GM18873 (cell line): ENCODE results near the gene PRKN.

Source experiments
- ATAC-seq: cut with Tn5 transposase; IDR thresholded peaks from one replicate; pipeline ENCODE4 v1.9.1; 2021; ENCODE audit warnings: mild to moderate bottlenecking, moderate library complexity, moderate number of reproducible peaks; ENCODE audit not compliant: unreplicated experiment, low FRiP score

Gene PRKN

GRCh38 chr6:161459008-161459615 is 1268.5 kb downstream of the PRKN start:
- no peak for ATAC-seq

- ATAC-seq = no peak
These were observed 1269.2 kb downstream of the PRKN start for GRCh38 chr6:161458201-161458951.

- ATAC-seq = no peak
These were observed 1271.7 kb downstream of the PRKN start for GRCh38 chr6:161455848-161456247.

GRCh38 chr6:161453558-161453957 is 1274.0 kb downstream of the PRKN start:
- ATAC-seq = no peak

GRCh38 chr6:161452241-161452640 is 1275.3 kb downstream of the PRKN start:
- no peak for ATAC-seq

GRCh38 chr6:161449521-161449920 is 1278.0 kb downstream of the PRKN start:
- ATAC-seq = no peak

GRCh38 chr6:161446949-161447348 is 1280.6 kb downstream of the PRKN start:
- no peak for ATAC-seq

GRCh38 chr6:161446296-161446925 is 1281.2 kb downstream of the PRKN start:
- ATAC-seq = no peak

- ATAC-seq = no peak
These were observed 1282.4 kb downstream of the PRKN start for GRCh38 chr6:161445021-161445799.

- no peak for ATAC-seq
These were observed 1283.1 kb downstream of the PRKN start for GRCh38 chr6:161444464-161444863.

GRCh38 chr6:161443848-161444247 is 1283.7 kb downstream of the PRKN start:
- no peak for ATAC-seq

GRCh38 chr6:161442420-161442819 is 1285.1 kb downstream of the PRKN start:
- no peak for ATAC-seq

- ATAC-seq = no peak
These were observed 1287.3 kb downstream of the PRKN start for GRCh38 chr6:161440299-161440698.

GRCh38 chr6:161439093-161439492 is 1288.5 kb downstream of the PRKN start:
- ATAC-seq = no peak

GRCh38 chr6:161438430-161439030 is 1289.0 kb downstream of the PRKN start:
- no peak for ATAC-seq

GRCh38 chr6:161437851-161438250 is 1289.7 kb downstream of the PRKN start:
- ATAC-seq = no peak

- ATAC-seq = no peak
These were observed 1291.3 kb downstream of the PRKN start for GRCh38 chr6:161436106-161436876.

GRCh38 chr6:161435748-161436070 is 1291.9 kb downstream of the PRKN start:
- no peak for ATAC-seq

- no peak for ATAC-seq
These were observed 1292.4 kb downstream of the PRKN start for GRCh38 chr6:161434921-161435747.
